ENCODE results near the gene INO80B. TPM values are rescaled to one million over a fixed set of nuclear protein-coding genes. Genes with fewer than 3 reads are reported as not detected.

The INO80B gene
- total RNA-seq, 1 experiment from 2014 or later = 26.5 TPM

DNA sequence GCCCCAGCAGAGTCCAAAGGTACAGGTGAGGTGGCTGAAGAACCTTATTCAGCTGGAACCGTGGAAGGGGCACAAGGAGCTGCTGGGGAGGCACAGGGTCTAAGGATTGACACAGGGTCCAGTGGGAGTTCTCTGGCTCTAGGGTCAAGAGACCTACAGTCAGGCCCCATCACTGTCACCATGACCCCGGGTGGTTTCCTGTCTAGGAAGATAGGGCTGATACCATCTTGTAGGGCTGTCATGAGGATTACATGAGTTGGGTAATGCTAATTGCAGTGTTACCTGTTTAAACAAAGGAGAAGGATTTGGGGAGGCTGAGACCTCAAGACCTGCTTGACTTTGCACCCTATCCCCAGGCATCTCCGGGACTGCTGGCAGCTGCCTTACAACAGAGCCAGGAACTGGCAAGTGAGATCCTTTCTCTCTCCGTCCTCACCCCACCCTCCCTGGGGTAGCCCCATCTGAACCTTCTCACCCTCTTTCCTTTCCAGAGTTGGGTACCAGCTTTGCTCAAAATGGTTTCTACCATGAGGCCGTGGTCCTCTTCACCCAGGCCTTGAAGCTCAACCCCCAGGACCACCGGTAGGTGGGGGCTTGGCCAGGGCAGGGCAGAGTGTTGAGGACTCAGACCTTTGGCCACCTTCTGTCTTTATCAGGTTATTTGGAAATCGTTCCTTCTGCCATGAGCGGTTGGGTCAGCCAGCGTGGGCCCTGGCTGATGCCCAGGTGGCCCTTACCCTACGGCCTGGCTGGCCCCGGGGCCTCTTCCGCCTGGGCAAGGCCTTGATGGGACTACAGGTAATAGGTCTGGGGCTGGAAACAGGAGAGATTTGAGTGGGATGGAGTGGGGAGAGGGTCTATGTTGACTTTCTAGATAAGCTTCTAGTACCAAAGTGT is 37.0 kb downstream of the INO80B start:
- no peaks in the 10 kb centered on the region; the same call in none of the 2 replicates for H3K36me3 ChIP-seq (ENCODE audit: control insufficient read depth, insufficient read depth, low read length)
- intact Hi-C loops (cut with micrococcal nuclease; ENCODE audit: unreplicated experiment) (no loop called here), in situ Hi-C loops (cut with HindIII; ENCODE audit: low pct_unique_long_range_greater_than_20kb, low sequenced_read_pairs) (no loop called here)
- ChIA-PET POLR2A (interaction anchor here (0.5 kb wide), 1 partner anchor 59 kb away, joined by 4 read pairs; no protein-coding TSS in a partner anchor), CTCF (no interaction called here)
- no peaks in the 10 kb centered on the region for H3K9me3 ChIP-seq (ENCODE audit: control insufficient read depth, insufficient read depth, low read depth, low read length)
- DNase-seq (ENCODE audit: low read depth, low spot score) (no peak), ATAC-seq (no peak)
- no peak for TF ChIP-seq TCF7L2 (IDR thresholded peaks at IDR 0.05; ENCODE audit: low read depth, low read length)
- TF ChIP-seq, protein P1, sequence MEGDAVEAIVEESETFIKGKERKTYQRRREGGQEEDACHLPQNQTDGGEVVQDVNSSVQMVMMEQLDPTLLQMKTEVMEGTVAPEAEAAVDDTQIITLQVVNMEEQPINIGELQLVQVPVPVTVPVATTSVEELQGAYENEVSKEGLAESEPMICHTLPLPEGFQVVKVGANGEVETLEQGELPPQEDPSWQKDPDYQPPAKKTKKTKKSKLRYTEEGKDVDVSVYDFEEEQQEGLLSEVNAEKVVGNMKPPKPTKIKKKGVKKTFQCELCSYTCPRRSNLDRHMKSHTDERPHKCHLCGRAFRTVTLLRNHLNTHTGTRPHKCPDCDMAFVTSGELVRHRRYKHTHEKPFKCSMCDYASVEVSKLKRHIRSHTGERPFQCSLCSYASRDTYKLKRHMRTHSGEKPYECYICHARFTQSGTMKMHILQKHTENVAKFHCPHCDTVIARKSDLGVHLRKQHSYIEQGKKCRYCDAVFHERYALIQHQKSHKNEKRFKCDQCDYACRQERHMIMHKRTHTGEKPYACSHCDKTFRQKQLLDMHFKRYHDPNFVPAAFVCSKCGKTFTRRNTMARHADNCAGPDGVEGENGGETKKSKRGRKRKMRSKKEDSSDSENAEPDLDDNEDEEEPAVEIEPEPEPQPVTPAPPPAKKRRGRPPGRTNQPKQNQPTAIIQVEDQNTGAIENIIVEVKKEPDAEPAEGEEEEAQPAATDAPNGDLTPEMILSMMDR (IDR thresholded peaks at IDR 0.05) = no peak
- no peak for TF ChIP-seq POLR2AphosphoS5 (IDR thresholded peaks at IDR 0.05; ENCODE audit: low read depth, low read length)
- TF ChIP-seq SIN3A (IDR thresholded peaks at IDR 0.05; ENCODE audit: borderline replicate concordance, insufficient read depth, low read depth, low read length) = no peak
- TF ChIP-seq REST (IDR thresholded peaks at IDR 0.05; ENCODE audit: insufficient read depth in 1 of 2, low read depth in 2 of 2, low read length in 1 of 2) = no peak
- no peak overlapping the region for H3K4me3 ChIP-seq (ENCODE audit: low read depth in 2 of 2, low read length in 2 of 2)
- no TSS peak for BruUV-seq (replicated peaks)
- H3K27ac ChIP-seq (ENCODE audit: low read length) = no peak overlapping the region
- H3K27me3 ChIP-seq (ENCODE audit: control insufficient read depth, insufficient read depth, low read length) = no peaks in the 10 kb centered on the region
- H3K4me1 ChIP-seq (ENCODE audit: control insufficient read depth, insufficient read depth, low read length) = no peaks in the 10 kb centered on the region

DNA sequence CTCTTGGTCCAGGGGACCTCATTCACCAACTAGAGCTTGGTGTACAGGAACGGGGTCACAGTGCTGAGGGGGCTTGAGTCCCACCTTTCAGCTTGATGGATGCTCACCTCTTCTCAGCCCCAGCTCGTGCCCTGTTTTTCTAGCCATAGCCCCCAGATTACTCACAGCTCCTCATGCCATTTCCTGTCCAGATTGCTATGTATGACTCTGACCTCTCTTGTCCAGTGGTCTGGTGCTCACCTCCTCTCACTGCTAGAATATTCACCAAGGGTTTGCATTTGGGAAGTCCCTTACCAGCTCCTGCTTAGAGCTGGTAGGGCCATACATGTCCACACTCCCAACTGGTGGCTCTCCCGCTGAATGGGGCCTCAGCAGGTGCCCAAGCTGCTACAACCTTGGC is 38.7 kb downstream of the INO80B start:
- Histone ChIP-seq H3K4me1 (ENCODE audit: control insufficient read depth, insufficient read depth, low read length) (peaks cover 3% of the 10 kb centered on the region), H3K27ac (ENCODE audit: low read length) (no peak overlapping the region), H3K9me3 (ENCODE audit: control insufficient read depth, insufficient read depth, low read depth, low read length) (no peaks in the 10 kb centered on the region), H3K27me3 (ENCODE audit: control insufficient read depth, insufficient read depth, low read length) (no peaks in the 10 kb centered on the region), H3K36me3 (ENCODE audit: control insufficient read depth, insufficient read depth, low read length) (no peaks in the 10 kb centered on the region; the same call in 1 of the 2 replicates), H3K4me3 (ENCODE audit: low read depth in 2 of 2, low read length in 2 of 2) (no peak overlapping the region)
- no TSS peak for BruUV-seq (replicated peaks)
- ChIA-PET CTCF (no interaction called here), POLR2A (no interaction called here)
- TF ChIP-seq, protein P1 (IDR thresholded peaks at IDR 0.05) = no peak
- TF ChIP-seq TCF7L2 (IDR thresholded peaks at IDR 0.05; ENCODE audit: low read depth, low read length) (no peak), SIN3A (IDR thresholded peaks at IDR 0.05; ENCODE audit: borderline replicate concordance, insufficient read depth, low read depth, low read length) (no peak)
- in situ Hi-C loops (cut with HindIII; ENCODE audit: low pct_unique_long_range_greater_than_20kb, low sequenced_read_pairs) = no loop called here
- ATAC-seq (no peak), DNase-seq (ENCODE audit: low read depth, low spot score) (no peak)
- intact Hi-C loops (cut with micrococcal nuclease; ENCODE audit: unreplicated experiment) = no loop called here
